Mesendoderm (in vitro differentiated cells): ENCODE data around the gene FAM131C.
"Not testable (repeated sequence)": the region's sequence is repeated elsewhere in the genome, so short reads cannot be mapped to it uniquely, and the experiment has no call there.

Source experiments
- DNase-seq: peaks from one replicate; pipeline ENCODE4 v3.0.0; 2013
- H2AK5ac ChIP-seq: 2 replicates; pipeline ENCODE4 v1.6.1; 2013; ENCODE audit warnings: low read length, inconsistent platforms
- H2BK120ac ChIP-seq: 2 replicates; pipeline ENCODE4 v1.6.1; 2013; ENCODE audit warnings: low read depth, mild to moderate bottlenecking, low read length, moderate library complexity, mixed read lengths
- H2BK15ac ChIP-seq: replicated peaks from 2 replicates; pipeline ENCODE4 v1.6.1; 2013; ENCODE audit warnings: low read depth, mild to moderate bottlenecking, moderate library complexity
- H2BK5ac ChIP-seq: 2 replicates; pipeline ENCODE4 v1.6.1; 2013; ENCODE audit warnings: low read length, inconsistent platforms
- H3K18ac ChIP-seq: 2 replicates; pipeline ENCODE4 v1.6.1; 2013; ENCODE audit warnings: mild to moderate bottlenecking, low read length, mixed read lengths
- H3K23ac ChIP-seq: one replicate; pipeline ENCODE4 v1.6.1; 2013; ENCODE audit warnings: low read length
- H3K27ac ChIP-seq: 2 replicates; pipeline ENCODE4 v1.5.1; 2013; ENCODE audit warnings: low read depth, mild to moderate bottlenecking, inconsistent platforms, low read length, moderate library complexity
- H3K27me3 ChIP-seq: 2 replicates; pipeline ENCODE4 v1.6.1; 2013; ENCODE audit warnings: low read length, control low read depth, mild to moderate bottlenecking, inconsistent platforms; ENCODE audit not compliant: insufficient read depth, poor library complexity
- H3K36me3 ChIP-seq: 2 replicates; pipeline ENCODE4 v1.6.1; 2013; ENCODE audit warnings: low read length, inconsistent platforms; ENCODE audit not compliant: control insufficient read depth, insufficient read depth
- H3K4ac ChIP-seq: one replicate; pipeline ENCODE4 v1.6.1; 2013; ENCODE audit warnings: low read depth, mild to moderate bottlenecking, low read length, moderate library complexity
- H3K4me1 ChIP-seq: 2 replicates; pipeline ENCODE4 v1.6.1; 2013; ENCODE audit warnings: low read depth, low read length, inconsistent platforms; ENCODE audit not compliant: control insufficient read depth
- H3K4me2 ChIP-seq: 2 replicates; pipeline ENCODE4 v1.6.1; 2013; ENCODE audit warnings: low read length
- H3K4me3 ChIP-seq: 2 replicates; pipeline ENCODE4 v1.5.1; 2013; ENCODE audit warnings: mild to moderate bottlenecking, low read length
- H3K56ac ChIP-seq: one replicate; pipeline ENCODE4 v1.6.1; 2013; ENCODE audit warnings: low read length
- H3K79me1 ChIP-seq: 2 replicates; pipeline ENCODE4 v1.6.1; 2013; ENCODE audit warnings: low read length, inconsistent platforms
- H3K79me2 ChIP-seq: 2 replicates; pipeline ENCODE4 v1.6.1; 2013; ENCODE audit warnings: mild to moderate bottlenecking, low read length; ENCODE audit not compliant: control insufficient read depth, insufficient read depth
- H3K9ac ChIP-seq: 2 replicates; pipeline ENCODE4 v1.6.1; 2013; ENCODE audit warnings: low read length, inconsistent platforms
- H4K5ac ChIP-seq: one replicate; pipeline ENCODE4 v1.6.1; 2013; ENCODE audit warnings: low read length
- H4K8ac ChIP-seq: one replicate; pipeline ENCODE4 v1.6.1; 2013; ENCODE audit warnings: low read depth, mild to moderate bottlenecking, control low read depth, low read length, moderate library complexity
- WGBS: extraction: QIAGEN DNeasy Blood & Tissue Kit; methylation state at CpG from one replicate; pipeline ENCODE4 v1.1.7; 2013; ENCODE audit warnings: low lambda C conversion rate, missing lambda C conversion rate; ENCODE audit not compliant: insufficient coverage; ENCODE audit errors: extremely low coverage; 5-methylcytosine and 5-hydroxymethylcytosine counted together

The FAM131C gene

GRCh38 chr1:16110884-16111283 lies 37.4 kb upstream of the FAM131C start:
- Histone ChIP-seq H2AK5ac (peak overlapping the region; percentile 46), H3K4ac (no peak overlapping the region), H3K4me2 (no peak overlapping the region), H3K23ac (no peak overlapping the region), H3K27me3 (no peaks in the 10 kb centered on the region), H2BK120ac (peak overlapping the region; percentile 49), H4K5ac (no peak overlapping the region), H3K36me3 (no peaks in the 10 kb centered on the region), H3K4me3 (no peak overlapping the region), H3K4me1 (peaks cover 15% of the 10 kb centered on the region), H2BK5ac (no peak overlapping the region), H3K79me2 (no peaks in the 10 kb centered on the region), H3K9ac (no peak overlapping the region), H3K56ac (peak overlapping the region; percentile 36), H3K79me1 (no peaks in the 10 kb centered on the region), H2BK15ac (no peak overlapping the region), H3K18ac (peak overlapping the region; percentile 41), H4K8ac (no peak overlapping the region), H3K27ac (no peak overlapping the region)
- WGBS = no CpG with 5 or more reads among the region's 7 CpGs
- no peak for DNase-seq

- WGBS = no CpG with 5 or more reads among the region's 6 CpGs
- peak overlapping the region; percentile 46 for H2AK5ac ChIP-seq
- no peak overlapping the region for H2BK120ac ChIP-seq
- H3K79me2 ChIP-seq = no peaks in the 10 kb centered on the region
- H4K8ac ChIP-seq = no peak overlapping the region
- H3K4me1 ChIP-seq = peaks cover 14% of the 10 kb centered on the region
- H3K4me2 ChIP-seq = no peak overlapping the region
- H2BK15ac ChIP-seq = no peak overlapping the region
- H3K79me1 ChIP-seq = no peaks in the 10 kb centered on the region
- H3K27me3 ChIP-seq = no peaks in the 10 kb centered on the region
- no peak overlapping the region for H3K18ac ChIP-seq
- no peak overlapping the region for H3K4me3 ChIP-seq
- H3K36me3 ChIP-seq = no peaks in the 10 kb centered on the region
- H3K27ac ChIP-seq = no peak overlapping the region
- no peak for DNase-seq
- H4K5ac ChIP-seq = no peak overlapping the region
- H3K9ac ChIP-seq = no peak overlapping the region
- H3K56ac ChIP-seq = peak overlapping the region; percentile 28
- H3K4ac ChIP-seq = no peak overlapping the region
- H3K23ac ChIP-seq = no peak overlapping the region
- no peak overlapping the region for H2BK5ac ChIP-seq
Observed at GRCh38 chr1:16110456-16110855, 37.0 kb upstream of the FAM131C start.

- no peak for DNase-seq
- H3K4me3 ChIP-seq = no peak overlapping the region
- H3K36me3 ChIP-seq = no peaks in the 10 kb centered on the region
- H2BK120ac ChIP-seq = no peak overlapping the region
- H3K4me2 ChIP-seq = no peak overlapping the region
- no peak overlapping the region for H3K18ac ChIP-seq
- no peaks in the 10 kb centered on the region for H3K79me1 ChIP-seq
- H3K23ac ChIP-seq = no peak overlapping the region
- no peak overlapping the region for H3K56ac ChIP-seq
- H2BK5ac ChIP-seq = no peak overlapping the region
- H3K27ac ChIP-seq = no peak overlapping the region
- H3K4ac ChIP-seq = peak overlapping the region; percentile 6
- H3K79me2 ChIP-seq = no peaks in the 10 kb centered on the region
- no peak overlapping the region for H2AK5ac ChIP-seq
- H4K8ac ChIP-seq = no peak overlapping the region
- WGBS = no CpG with 5 or more reads among the region's 1 CpG
- H3K27me3 ChIP-seq = no peaks in the 10 kb centered on the region
- no peak overlapping the region for H3K9ac ChIP-seq
- no peak overlapping the region for H4K5ac ChIP-seq
- H2BK15ac ChIP-seq = no peak overlapping the region
- H3K4me1 ChIP-seq = peaks cover 9% of the 10 kb centered on the region
Observed at GRCh38 chr1:16109571-16109970, 36.1 kb upstream of the FAM131C start.

GRCh38 chr1:16107039-16107438 lies 33.6 kb upstream of the FAM131C start:
- no CpG with 5 or more reads among the region's 5 CpGs for WGBS

GRCh38 chr1:16101623-16102022 lies 28.2 kb upstream of the FAM131C start:
- Histone ChIP-seq H3K79me1 (no peaks in the 10 kb centered on the region), H4K5ac (no peak overlapping the region), H3K79me2 (no peaks in the 10 kb centered on the region), H2BK15ac (no peak overlapping the region), H2AK5ac (no peak overlapping the region), H3K23ac (no peak overlapping the region), H3K4me2 (no peak overlapping the region), H4K8ac (no peak overlapping the region), H3K9ac (no peak overlapping the region), H2BK5ac (no peak overlapping the region), H3K4me3 (no peak overlapping the region), H3K36me3 (no peaks in the 10 kb centered on the region), H2BK120ac (no peak overlapping the region), H3K4ac (no peak overlapping the region), H3K56ac (no peak overlapping the region), H3K4me1 (no peaks in the 10 kb centered on the region), H3K18ac (no peak overlapping the region), H3K27me3 (no peaks in the 10 kb centered on the region), H3K27ac (no peak overlapping the region)
- no CpG with 5 or more reads among the region's 9 CpGs for WGBS
- no peak for DNase-seq

More at GRCh38 chr1:16107039-16107438, 33.6 kb upstream of the FAM131C start:
- H3K27me3 ChIP-seq, H4K8ac ChIP-seq, H4K5ac ChIP-seq, H3K36me3 ChIP-seq, H3K56ac ChIP-seq, H3K79me2 ChIP-seq, H3K9ac ChIP-seq, H2AK5ac ChIP-seq, H3K4me2 ChIP-seq, H3K79me1 ChIP-seq, H3K27ac ChIP-seq, H3K4me3 ChIP-seq, H3K18ac ChIP-seq, H3K4ac ChIP-seq, H3K4me1 ChIP-seq, H2BK120ac ChIP-seq, DNase-seq, H2BK5ac ChIP-seq, H3K23ac ChIP-seq, H2BK15ac ChIP-seq: not testable (repeated sequence)

- no peak overlapping the region for H2BK15ac ChIP-seq
- no peak overlapping the region for H3K56ac ChIP-seq
- H3K9ac ChIP-seq = no peak overlapping the region
- DNase-seq = no peak
- no peak overlapping the region for H3K4me3 ChIP-seq
- H2AK5ac ChIP-seq = no peak overlapping the region
- no peak overlapping the region for H3K4me2 ChIP-seq
- H2BK5ac ChIP-seq = no peak overlapping the region
- H3K18ac ChIP-seq = no peak overlapping the region
- no peak overlapping the region for H3K23ac ChIP-seq
- no peaks in the 10 kb centered on the region for H3K79me1 ChIP-seq
- H3K27me3 ChIP-seq = no peaks in the 10 kb centered on the region
- H3K36me3 ChIP-seq = no peaks in the 10 kb centered on the region
- H3K27ac ChIP-seq = no peak overlapping the region
- H4K8ac ChIP-seq = no peak overlapping the region
- H3K79me2 ChIP-seq = no peaks in the 10 kb centered on the region
- H3K4me1 ChIP-seq = no peaks in the 10 kb centered on the region
- WGBS = no CpG with 5 or more reads among the region's 1 CpG
- no peak overlapping the region for H3K4ac ChIP-seq
- H4K5ac ChIP-seq = no peak overlapping the region
- no peak overlapping the region for H2BK120ac ChIP-seq
Observed at GRCh38 chr1:16099412-16099811, 26.0 kb upstream of the FAM131C start.
